HG02642 (cell line): ENCODE data around the gene PDXK.

Source experiments
- ATAC-seq: cut with Tn5 transposase; IDR thresholded peaks from one replicate; pipeline ENCODE4 v1.9.1; 2021; ENCODE audit warnings: mild to moderate bottlenecking; ENCODE audit not compliant: unreplicated experiment, poor library complexity

PDXK gene

DNA sequence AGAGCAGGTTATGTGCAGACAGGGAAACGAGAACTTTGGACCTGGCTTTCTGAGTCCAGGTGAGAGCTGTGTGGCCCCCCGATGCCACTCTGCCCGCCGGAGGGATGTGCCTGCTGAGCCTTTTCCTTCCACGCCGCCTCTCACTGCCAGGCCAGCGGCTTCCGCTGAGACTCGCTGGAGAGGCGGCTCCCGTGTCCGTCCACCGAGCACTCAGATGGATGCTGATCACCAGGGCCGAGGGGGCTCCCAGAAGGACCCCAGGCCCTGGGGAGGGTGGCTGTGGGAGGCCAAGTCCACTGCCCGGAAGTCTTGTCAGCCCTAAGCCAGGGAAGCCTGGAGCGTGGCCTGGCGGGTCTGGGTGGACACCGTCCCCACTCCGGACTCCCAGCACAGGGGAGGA lies 40.7 kb downstream of the PDXK start:
- ATAC-seq, result no peak

DNA sequence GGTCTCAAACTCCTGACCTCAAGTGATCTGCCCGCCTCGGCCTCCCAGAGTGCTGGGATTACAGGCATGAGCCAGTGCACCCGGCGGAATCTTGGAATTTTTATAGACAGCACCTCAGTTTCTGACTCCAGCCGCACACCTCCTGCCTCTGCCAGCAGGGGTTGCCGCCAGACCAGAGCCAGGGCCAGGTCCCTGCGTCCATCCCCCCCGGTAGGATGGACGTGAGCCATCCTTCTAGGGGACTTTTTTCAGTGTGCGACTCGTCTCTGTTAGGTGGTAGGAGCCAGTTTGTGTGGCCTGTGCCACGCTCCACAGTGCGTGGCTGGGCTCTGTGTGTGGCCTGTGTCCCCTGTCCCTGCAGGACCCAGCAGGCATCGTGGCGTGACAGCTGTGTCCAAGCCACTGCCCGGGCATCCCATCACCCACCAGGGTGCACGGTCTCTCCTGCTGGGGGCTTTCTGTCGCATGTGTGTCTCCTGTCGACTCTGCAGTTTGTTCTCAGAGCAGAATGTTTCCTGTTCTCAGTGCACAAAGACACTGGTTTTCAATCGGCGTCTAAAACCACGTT lies 41.5 kb downstream of the PDXK start:
- ATAC-seq, result no peak

DNA sequence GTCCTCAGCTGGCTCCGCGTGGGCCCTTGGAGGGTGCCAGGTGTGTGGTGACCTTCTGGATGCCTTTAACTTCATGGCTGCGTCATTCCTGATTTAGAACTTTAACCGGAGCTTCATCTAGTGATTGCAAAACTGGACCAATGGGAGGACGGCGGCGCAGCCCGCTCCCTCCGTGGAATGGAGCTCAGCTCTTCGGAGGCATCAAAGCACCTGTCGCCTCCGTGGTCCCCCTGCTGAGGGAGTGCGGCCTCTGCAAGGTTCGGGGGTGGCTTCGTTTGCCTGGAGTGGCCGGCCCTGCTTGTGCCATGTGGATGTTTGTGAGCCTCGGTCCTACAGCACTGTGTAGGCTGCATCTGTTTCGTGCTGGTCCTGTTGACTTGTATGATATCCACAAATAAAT lies 43.0 kb downstream of the PDXK start:
- no peak for ATAC-seq

DNA sequence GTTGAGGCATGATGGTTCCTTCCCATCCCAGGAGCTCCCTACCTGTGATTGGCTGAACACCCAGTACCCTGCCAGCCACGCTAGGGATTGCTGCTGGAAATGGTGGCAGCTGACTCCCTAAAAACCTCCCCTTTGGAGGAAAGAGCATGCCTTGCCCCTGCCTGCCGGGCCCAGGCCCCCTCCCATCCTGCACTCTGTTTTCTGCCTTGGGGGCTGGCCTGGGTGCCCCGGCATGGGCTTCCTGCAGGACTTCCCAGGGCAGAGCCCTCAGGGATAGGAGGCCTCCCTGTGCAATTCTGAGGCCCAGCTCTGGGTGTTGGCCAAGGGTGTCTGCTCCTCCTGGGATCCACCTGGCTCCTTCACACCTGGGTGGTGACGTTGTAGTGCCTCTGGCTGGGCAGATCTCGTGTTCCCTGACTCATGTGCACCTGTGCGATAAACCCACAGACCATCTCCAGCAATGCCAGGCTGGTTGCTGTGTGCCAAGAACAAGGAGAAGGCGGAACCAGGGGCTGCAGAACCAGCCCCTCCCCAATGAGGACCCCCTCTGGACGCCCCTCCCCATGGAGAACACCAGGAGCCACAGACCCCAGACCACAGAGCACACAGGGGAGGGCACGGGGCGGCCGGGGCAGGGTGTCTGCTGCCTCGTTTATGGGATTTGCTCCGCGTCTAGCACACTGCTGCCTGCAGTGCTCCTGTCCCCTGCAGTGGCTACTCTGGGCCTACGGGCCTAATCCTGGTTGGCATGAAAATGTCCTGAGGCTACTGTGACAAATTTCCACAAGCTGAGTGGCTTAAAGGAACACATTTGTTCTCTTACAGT lies 43.6 kb downstream of the PDXK start:
- no peak for ATAC-seq

DNA sequence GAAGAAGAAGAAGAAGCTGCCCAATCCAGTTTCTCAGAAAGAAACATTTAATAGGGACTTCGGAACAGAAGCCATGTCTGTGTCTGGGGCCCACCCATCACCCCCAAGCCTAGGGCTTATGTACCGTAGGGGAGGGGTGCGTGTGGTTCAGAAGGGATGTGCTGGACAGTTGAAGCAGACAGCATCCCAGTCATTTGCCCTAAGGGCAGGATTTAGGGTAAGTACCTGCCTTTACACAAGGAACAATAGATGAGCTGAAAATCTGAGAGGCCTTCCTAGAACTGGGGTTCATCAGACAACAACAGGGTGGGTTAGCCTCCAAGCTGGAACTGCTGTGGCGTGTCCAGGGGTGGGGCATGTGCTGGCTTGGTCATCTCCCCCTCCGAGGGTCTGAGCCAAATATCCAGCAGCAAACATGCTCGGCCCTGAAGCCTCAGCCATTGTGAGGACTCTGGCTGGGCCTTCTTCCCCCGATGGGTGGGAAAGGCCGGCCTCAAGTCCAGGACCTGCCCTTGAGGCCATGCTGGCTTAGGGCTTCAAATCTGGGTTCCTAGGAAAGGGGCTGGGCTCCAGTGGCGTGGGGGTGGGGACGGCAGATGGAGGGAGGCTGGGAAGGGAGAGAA lies 45.1 kb downstream of the PDXK start:
- no peak for ATAC-seq

DNA sequence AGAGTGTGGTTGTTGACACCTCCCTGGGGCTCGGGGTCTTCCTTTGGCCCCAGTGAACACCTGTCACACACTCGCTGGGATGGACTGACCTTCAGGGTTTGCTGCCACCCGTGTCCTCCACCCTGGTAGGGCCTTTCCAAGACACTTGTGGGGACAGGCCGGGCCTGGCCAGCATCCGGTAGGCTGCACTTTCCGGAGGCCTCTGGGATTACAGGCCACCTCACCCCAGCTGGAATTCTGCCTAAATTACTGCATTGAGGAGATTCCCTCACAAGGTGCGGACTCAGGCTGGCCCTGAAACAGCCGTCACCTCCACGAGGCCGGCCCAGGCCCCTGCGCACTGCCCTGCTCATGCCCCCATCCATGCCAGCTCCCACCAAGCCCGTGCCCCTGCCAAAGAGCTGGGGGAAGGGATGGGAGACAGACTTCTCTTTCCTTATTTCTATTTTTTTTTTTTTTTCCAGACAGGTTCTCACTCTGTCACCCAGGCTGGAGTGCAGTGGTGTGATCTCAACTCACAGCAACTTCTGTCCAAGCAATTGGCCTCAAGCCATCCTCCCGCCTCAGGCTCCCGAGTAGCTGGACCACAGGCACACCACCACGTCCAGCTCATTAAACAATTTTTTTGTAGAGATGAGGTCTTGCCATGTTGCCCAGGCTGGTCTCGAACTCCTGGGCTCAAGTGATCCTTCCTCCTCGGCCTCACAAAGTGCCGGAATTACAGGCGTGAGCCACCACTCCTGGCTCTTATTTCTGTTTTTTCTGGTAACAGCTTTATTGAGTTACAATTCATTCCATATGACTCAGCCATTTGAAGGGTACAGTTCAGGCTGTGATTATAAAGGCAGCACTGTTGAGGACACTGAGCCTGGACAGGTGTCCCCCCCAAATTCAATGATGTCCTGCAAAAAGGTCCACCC lies 45.9 kb downstream of the PDXK start:
- no peak for ATAC-seq

DNA sequence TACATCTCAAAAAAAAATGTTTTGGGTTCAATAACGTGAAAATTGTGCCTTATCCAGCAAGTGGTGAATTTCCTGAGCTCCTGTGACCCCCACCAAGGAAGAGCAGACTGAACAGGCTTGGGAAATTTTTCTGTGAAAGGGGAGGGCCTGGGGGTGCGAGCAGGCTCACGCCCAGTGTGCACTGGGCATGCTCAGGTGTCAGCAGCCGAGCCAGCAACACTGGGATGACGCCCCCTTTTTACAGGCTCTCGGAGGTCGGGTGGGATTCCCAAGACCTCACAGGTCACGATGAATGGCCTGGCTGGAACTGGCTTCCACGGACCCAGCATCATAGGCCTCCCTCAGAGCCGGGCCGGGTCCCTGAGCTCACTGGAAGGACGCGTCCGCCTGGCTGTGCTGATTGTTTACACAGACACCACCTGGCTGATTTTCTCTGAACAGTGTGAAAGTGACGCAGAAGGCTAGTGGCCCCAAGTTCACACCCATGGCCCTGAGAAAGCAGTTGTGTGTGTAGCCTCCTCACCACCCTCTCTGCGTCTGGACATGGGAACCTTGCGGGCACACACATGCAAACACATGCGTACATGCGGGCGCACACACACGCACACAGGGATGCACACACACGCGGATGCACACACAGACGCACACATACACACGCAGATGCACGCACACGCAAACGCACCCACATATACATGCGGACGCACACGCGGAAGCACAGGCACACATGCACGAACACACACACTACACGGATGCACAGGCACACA lies 48.0 kb downstream of the PDXK start:
- ATAC-seq, result no peak

DNA sequence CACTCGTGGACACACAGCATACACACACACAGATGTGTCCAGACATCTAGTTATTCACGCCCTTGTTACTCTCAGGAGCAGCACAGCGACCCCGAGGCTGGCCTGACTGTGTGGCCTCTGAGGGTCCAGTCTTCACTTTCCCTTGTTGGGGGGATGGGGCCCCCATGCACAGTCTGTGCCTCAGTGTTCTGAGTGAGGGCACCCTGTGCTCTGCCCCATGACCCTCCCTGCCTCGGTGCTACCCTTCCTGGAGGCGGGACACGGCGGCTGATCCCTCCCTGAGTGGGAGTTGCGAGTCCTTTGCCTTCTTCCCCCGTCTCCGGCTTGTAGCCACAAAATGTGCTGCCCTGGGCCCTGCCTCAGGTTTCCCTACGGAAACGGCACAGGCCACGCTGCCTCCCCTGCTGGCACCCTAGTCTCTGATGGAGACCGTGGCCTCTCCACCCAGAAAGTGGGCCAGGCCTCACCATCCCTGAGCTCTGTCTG lies 48.6 kb downstream of the PDXK start:
- no peak for ATAC-seq

DNA sequence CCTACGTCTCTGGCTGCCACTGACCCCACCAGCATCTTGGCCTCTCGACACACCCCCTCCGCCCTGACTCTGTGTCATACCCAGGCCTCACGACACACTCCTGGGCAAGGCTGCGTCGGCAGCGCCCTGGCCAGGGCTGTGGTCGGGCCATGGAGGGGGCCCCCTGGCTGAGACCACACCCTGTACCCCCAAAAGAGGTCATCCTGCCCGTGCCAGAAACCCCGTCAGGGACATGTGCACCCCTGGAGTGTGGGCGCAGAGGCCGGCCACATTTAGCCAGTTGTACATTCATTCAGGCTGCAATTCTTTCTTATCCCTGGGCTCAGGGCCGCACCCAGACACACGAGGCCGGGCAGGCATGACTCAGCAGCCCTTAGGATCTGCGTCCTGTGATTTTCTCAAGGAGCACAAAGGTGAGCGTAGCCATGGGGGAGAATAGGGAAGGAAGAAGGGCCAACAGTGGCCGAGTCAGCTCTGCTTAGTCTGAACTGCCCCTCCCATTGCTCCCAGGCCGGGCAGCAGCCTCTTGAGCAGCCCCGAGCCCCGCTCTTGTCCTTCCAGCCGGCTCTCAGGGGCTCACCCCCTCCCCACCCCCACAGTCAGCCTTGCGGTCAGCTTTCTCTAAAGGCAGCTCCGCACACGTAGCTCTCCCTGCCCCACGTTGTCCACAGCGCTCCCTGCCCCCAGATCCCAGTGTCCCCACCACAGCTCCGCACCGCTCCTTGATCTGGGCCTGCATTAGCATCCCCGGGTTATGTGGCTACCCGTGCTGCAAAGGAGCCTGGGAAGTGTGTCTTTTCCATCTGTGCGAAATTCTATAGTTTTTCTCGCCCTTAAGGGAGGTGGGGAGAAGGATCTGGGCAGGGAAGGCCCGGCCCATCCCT lies 49.3 kb downstream of the PDXK start:
- no peak for ATAC-seq

DNA sequence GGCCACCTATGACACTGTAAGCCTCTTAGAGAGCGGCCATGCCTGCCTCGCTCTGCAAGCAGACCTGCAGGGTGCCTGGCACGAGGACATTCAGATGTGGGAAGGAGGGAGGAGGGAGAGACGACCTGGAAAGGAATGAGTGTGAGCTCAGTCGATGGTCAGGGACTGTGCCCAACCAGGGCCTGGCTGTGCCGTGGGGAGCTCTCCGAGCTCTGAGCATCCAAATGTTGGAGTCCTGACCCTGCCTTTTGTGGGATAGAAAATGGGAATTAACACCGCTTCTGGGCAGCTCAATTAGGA lies 49.9 kb downstream of the PDXK start:
- ATAC-seq, result no peak

DNA sequence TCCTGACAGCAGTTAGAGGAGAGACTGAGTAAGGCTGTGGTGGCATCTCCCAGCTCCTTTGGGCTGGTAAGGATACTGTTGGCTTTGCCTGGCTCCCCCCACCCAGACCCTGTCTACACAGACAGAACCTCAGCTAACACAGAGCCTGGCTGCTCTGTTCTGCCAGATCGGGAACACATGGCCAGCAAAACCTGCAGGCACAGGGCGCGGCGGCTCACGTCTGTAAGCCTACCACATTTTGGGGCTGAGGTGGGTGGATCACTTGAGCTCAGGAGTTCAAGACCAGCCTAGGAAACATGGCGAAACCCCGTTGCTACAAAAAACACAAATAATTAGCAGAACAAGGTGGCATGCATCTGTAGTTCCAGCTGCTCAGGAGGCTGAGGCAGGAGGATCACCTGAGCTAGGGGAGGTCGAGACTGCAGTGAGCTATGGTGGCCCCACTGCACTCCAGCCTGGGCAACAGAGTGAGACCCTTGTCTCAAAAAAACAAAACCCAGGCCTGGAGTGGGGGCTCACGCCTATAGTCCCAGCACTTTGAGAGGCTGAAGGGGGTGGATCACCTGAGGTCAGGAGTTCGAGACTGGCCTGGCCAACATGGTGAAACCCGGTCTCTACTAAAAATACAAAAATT lies 50.5 kb downstream of the PDXK start:
- no peak for ATAC-seq

DNA sequence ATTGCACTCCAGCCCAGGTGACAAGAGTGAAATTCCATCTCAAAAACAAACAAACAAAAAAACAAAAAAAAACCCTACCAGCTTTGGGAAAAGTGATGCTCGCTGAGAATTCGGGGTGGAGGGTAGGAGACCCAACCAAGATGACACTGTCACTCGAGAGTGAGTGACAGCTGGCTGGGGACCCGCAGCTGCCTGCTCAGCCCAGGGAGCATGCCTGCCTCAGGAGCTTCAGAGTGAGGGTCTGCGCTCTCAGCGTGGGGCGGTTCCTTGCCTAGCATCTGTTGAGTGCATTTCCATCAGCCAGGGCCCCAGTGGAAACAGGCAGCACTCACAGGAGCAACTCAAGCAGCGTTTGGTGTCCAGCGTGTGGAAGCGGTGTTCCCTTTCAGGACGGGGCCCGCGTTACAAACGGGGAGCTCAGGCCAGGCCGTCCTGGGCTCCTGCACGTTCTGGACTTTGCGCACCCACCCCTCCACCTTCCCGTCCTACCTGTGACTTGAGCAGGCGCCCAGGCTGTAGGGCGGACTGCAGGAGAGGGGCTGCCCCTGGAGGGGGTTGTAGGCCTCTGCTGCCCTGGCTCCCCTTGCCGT lies 51.2 kb downstream of the PDXK start:
- no peak for ATAC-seq

DNA sequence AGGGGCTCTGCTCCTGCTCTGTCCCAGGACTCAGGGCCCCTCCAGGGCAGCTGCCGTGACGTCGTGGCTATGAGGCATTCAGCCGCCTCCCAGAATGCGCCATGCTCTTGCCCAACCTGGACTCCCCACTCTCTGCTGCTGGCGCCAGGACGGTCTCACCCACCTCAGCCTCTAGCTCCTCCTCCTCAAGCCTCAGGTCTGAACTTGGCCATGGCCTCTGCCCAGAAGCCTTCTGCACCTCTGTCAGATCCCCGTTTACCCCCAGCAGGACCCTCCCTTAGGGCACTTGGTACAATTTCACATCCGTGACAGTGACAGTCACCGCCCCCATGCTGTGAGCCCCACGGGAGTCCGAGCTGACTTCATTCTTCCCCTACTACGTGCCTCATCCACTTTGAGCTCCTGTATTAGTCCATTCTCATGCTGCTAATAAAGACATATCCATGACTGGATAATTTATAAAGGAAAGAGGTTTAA lies 52.3 kb downstream of the PDXK start:
- ATAC-seq, result no peak

DNA sequence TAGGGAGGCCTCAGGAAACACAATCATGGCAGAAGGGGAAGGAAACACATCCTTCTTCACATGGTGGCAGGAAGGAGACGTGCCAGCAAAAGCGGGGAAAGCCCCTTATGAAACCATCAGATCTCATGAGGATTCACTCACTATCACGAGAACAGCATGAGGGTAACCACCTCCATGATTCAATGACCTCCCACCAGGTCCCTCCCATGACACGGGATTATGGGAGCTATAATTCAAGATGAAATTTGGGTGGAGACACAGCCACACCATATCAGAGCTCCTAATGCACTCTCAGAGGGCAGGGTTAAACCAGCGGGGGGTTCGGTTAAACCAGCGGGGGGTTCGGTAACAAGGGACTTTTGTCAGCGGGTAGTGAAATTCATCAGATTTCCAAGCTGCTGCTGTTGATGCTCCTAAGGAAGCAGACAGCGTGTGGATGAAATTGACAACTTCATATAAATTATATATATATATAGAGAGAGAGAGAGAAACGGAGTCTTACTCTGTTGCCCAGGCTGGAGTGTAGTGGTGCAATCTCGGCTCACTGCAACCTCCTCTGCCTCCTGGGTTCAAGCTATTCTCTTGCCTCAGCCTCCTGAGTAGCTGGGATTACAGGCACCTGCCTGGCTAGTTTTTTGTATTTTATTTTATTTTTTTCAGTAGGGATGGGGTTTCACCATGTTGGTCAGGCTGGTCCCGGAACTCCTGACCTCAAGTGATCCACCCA lies 52.9 kb downstream of the PDXK start:
- no peak for ATAC-seq

DNA sequence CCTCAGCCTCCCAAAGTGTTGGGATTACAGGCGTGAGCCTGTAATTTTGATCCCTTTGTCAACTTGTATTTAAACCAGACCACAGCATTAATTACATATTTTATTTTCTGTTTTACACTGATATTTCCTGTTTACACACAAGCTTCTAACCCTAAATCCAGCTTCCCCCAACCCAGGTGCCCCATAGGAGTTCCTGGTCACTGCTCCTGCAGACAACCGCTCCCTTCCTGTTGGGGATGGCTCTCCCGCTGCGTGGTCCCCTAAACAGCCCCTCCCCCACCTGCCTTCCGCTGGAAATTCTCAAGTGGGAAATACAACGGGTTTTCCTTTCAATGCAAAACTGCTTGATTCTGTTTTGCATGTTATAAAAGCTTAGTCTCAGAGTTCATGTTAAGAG lies 53.5 kb downstream of the PDXK start:
- no peak for ATAC-seq

DNA sequence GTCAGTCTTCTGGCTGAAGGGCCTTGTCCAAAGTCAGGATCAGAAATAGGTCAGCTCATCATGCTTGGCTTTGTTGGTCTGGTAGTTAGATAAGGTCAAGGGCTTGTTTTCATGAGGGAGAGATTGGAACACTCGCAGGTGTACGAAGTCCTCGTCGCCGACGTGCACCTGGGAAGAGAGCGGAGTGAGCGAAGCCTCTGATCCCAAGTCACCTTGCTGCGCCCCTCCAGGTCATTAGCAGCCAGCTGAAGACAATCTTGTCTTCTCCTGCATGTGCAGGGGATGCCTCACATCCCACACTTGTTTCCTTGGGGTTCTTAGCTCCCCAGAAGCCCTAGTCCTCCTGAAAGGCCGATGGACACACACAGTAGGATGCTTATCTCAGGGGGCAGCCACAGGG lies 55.2 kb downstream of the PDXK start:
- ATAC-seq, result no peak

DNA sequence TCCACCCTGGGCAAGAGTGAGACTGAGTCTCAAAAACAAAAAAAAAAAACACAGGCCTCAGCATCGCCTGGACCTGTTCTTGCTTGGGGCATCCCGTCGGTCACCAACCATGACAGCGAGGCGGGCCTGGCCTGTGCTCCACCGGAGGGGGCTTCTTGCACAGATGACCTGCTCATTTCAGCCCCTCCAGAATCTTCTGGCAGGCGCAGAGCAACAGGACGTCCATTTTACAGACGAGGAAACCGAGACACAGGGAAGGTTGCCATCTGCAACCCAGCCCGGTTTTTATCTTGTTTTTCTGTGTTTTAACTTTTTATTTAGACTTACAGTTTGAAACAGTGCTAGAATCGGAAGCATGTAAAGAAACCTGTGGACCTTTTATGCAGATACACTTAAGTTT lies 56.3 kb downstream of the PDXK start:
- ATAC-seq, result no peak
